HG02571 (cell line): ENCODE data around the gene TET1.
A peak's percentile ranks its signal among the peaks of the same experiment; 100 is the strongest.
"Not testable (repeated sequence)": the region's sequence is repeated elsewhere in the genome, so short reads cannot be mapped to it uniquely, and the experiment has no call there.

Source experiments
- ATAC-seq: cut with Tn5 transposase; IDR thresholded peaks from one replicate; pipeline ENCODE4 v1.9.1; 2021; ENCODE audit warnings: mild to moderate bottlenecking, moderate library complexity; ENCODE audit not compliant: unreplicated experiment

TET1 gene

GRCh38 chr10:68560186-68560942 lies at the start of gene TET1:
TET1 (plus strand) TSS chr10:68560337; CDS start chr10:68572339, 12,002 bp downstream.
- ATAC-seq = no peak

- ATAC-seq = not testable (repeated sequence)
These were observed 43.9 kb upstream of the TET1 start for GRCh38 chr10:68516216-68516615.

DNA sequence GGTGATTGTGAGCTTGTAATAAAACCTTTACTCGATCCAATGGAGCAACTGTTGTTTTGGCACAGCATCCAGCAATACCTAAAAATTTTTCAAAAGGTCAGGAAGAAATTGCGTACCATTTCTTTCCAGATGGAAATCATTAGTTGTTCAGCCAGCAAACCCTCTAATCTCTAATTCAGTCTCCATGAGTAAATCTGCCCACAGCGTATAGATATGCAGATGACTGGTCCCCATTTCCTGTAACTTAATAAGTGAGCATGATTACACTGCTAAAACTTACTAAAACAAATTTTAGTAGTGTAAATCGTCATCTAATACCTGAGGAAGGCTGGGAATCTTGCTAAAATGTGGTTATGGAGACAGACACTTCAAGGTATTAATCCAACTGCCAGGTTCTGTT lies 43.4 kb upstream of the TET1 start:
- no peak for ATAC-seq

GRCh38 chr10:68517188-68517587 lies 42.9 kb upstream of the TET1 start:
- ATAC-seq = no peak

DNA sequence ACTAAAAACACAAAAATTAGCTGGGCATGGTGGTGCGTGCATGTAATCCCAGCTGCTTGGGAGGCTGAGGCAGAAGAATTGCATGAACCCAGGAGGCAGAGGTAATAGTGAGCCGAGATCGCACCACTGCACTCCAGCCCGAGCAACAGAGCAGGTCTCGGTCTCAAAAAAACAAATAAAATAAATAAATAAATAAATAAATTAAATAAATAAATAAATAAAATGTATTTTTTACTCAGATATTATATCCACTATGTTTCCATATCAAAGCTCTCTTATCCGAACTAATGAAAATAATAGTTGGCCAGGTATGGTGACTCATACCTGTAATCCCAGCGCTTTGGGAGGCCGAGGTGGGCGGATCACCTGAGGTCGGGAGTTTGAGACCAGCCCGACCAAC lies 41.5 kb upstream of the TET1 start:
- not testable (repeated sequence) for ATAC-seq

DNA sequence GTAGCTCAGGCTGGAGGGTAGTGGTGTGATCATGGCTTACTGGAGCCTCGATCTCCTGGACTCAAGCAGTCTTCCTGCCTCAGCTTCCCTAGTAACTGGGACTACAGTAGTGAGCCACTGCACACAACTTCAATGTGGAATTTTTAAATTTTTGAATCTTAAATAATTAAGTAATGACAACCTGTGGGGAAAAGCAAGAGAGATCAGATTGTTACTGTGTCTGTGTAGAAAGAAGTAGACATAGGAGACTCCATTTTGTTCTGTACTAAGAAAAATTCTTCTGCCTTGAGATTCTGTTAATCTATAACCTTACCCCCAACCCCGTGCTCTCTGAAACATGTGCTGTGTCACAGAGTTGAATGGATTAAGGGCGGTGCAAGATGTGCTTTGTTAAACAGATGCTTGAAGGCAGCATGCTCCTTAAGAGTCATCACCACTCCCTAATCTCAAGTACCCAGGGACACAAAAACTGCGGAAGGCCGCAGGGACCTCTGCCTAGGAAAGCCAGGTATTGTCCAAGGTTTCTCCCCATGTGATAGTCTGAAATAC lies 34.6 kb upstream of the TET1 start:
- not testable (repeated sequence) for ATAC-seq

GRCh38 chr10:68526634-68527307 lies 33.4 kb upstream of the TET1 start:
- ATAC-seq = peak; percentile 45

DNA sequence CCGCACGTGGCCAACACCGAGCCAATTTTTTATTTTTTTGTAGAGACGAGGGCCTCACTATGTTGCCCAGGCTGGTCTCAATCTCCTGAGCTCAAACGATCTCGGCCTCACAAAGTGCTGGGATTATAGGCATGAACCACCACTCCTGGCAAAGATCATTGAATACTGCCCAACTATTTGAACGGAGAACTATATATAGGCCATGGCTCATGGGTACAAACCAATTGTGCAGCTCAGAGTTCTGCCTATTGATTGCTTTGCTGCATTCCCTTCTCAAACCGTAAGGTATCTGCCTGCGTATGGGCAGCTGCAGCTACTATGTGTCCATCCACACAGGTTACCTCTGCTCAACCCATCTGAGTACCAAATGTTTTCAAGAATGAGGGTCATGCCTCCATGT lies 23.2 kb upstream of the TET1 start:
- no peak for ATAC-seq

DNA sequence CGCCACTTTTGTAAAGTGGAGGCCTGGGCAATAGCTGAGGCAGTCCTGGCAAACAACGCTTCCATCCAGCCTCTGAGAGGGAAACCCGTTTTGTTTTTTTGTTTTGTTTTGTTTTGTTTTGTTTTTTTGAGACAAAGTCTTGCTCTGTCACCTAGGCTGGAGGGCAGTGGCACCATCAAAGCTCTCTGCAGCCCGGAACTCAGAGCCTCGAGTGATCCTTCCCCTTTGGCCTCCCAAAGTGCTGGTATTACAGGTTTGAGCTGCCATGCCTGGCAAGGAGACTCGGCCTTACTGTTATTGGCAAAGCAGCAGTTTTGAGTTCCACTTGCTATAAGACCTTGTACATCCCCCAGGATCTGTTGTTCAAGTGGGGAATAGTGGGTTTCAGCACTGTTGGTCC lies 22.3 kb upstream of the TET1 start:
- ATAC-seq = no peak

GRCh38 chr10:68543004-68543918 lies 16.9 kb upstream of the TET1 start:
- no peak for ATAC-seq

GRCh38 chr10:68550747-68551411 lies 9.3 kb upstream of the TET1 start:
- peak; percentile 70 for ATAC-seq

GRCh38 chr10:68553138-68553537 lies 7.0 kb upstream of the TET1 start:
- ATAC-seq = no peak

GRCh38 chr10:68553599-68553998 lies 6.5 kb upstream of the TET1 start:
- ATAC-seq = no peak

DNA sequence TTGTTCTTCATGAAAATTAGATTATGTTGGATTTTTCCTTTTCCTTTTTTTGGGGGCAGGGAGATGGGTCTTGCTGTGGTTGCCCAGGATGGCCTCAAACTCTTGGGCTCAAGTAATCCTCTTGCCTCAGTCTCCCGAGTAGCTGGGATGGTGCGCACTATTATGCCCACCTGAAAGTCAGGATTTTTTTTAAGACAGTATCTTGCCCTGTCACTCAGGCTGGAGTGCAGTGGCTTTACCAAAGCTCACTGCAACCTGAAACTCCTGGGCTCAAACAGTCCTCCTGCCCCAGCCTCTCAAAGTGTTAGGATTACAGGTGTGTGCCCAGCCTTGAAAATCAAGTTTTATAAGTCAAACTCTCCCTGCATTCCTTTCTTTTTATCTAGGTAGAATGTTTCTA lies 1.7 kb upstream of the TET1 start:
- no peak for ATAC-seq

GRCh38 chr10:68559251-68559650 lies 886 bp upstream of the TET1 start:
- ATAC-seq = no peak

DNA sequence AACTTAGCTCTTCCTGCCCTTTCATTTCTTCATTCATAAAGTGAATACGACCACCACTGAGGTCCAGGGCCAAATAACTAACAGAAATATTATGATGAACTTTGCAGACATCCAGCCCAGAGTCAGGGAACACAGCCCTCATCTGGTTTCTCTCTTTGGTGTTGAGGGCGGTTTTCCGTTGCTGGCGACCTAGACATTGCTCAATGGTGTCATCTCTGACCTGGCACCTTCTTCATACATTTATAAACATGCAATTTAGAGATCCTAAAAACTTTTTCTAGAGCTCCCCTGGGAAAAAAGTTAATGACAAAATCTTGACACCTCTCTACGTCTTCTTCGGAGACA lies 324 bp upstream of the TET1 start:
- no peak for ATAC-seq

- ATAC-seq = no peak
These were observed 1.1 kb downstream of the TET1 start for GRCh38 chr10:68560943-68561864.

GRCh38 chr10:68561865-68562649 lies 1.9 kb downstream of the TET1 start:
- no peak for ATAC-seq
